Trophoblast cell (in vitro differentiated cells and primary cell): ENCODE data around the gene KRT10.

ENCODE experiments used
- DNase-seq, 2 donors: peaks; one replicate each; pipeline ENCODE4 v3.0.0-alpha.2; 2016
- H2AFZ ChIP-seq: 2 replicates; pipeline ENCODE4 v1.6.1; 2013; ENCODE audit warnings: low read length, moderate library complexity, mild to moderate bottlenecking; ENCODE audit not compliant: insufficient read depth, poor library complexity
- H2AK5ac ChIP-seq: 2 replicates; pipeline ENCODE4 v1.6.1; 2013; ENCODE audit warnings: mild to moderate bottlenecking, low read length
- H2BK120ac ChIP-seq: 2 replicates; pipeline ENCODE4 v1.6.1; 2013; ENCODE audit warnings: low read length, mild to moderate bottlenecking, moderate library complexity; ENCODE audit not compliant: insufficient read depth, poor library complexity
- H2BK12ac ChIP-seq: 2 replicates; pipeline ENCODE4 v1.6.1; 2013; ENCODE audit warnings: mild to moderate bottlenecking, low read length, moderate library complexity
- H2BK5ac ChIP-seq: 2 replicates; pipeline ENCODE4 v1.6.1; 2013; ENCODE audit warnings: low read length, low read depth, moderate library complexity, mild to moderate bottlenecking; ENCODE audit not compliant: poor library complexity
- H3K14ac ChIP-seq: 2 replicates; pipeline ENCODE4 v1.6.1; 2013; ENCODE audit warnings: mild to moderate bottlenecking, low read length
- H3K18ac ChIP-seq: 2 replicates; pipeline ENCODE4 v1.6.1; 2013; ENCODE audit warnings: mild to moderate bottlenecking, low read length
- H3K23ac ChIP-seq: 2 replicates; pipeline ENCODE4 v1.6.1; 2013; ENCODE audit warnings: low read length
- H3K27ac ChIP-seq: 2 replicates; pipeline ENCODE4 v1.5.1; 2013; ENCODE audit warnings: low read depth, mild to moderate bottlenecking, inconsistent platforms, low read length, moderate library complexity
- H3K27me3 ChIP-seq: 2 replicates; pipeline ENCODE4 v1.6.1; 2013; ENCODE audit warnings: inconsistent platforms, mild to moderate bottlenecking, low read length, moderate library complexity; ENCODE audit not compliant: insufficient read depth
- H3K36me3 ChIP-seq, 2 experiments: 1 replicate in 1 of 2; 2 replicates in 1 of 2; pipeline ENCODE4 v1.6.1; 2013; ENCODE audit warnings: low read length in 2 of 2, mild to moderate bottlenecking in 2 of 2, moderate library complexity in 1 of 2; ENCODE audit not compliant: insufficient read depth in 2 of 2, control insufficient read depth in 1 of 2
- H3K4ac ChIP-seq: 2 replicates; pipeline ENCODE4 v1.6.1; 2013; ENCODE audit warnings: low read depth, mild to moderate bottlenecking, low read length, moderate library complexity
- H3K4me1 ChIP-seq, 2 experiments: 1 replicate in 1 of 2; 2 replicates in 1 of 2; pipeline ENCODE4 v1.6.1; 2013; ENCODE audit warnings: low read length in 2 of 2, mild to moderate bottlenecking in 2 of 2, moderate library complexity in 1 of 2; ENCODE audit not compliant: insufficient read depth in 2 of 2, control insufficient read depth in 1 of 2
- H3K4me2 ChIP-seq: 2 replicates; pipeline ENCODE4 v1.6.1; 2013; ENCODE audit warnings: inconsistent platforms, mild to moderate bottlenecking, low read length, moderate library complexity
- H3K4me3 ChIP-seq: 2 replicates; pipeline ENCODE4 v1.5.1; 2013; ENCODE audit warnings: mild to moderate bottlenecking, low read depth, low read length, inconsistent platforms
- H3K79me1 ChIP-seq: one replicate; pipeline ENCODE4 v1.6.1; 2013; ENCODE audit warnings: low read length
- H3K79me2 ChIP-seq: 2 replicates; pipeline ENCODE4 v1.6.1; 2013; ENCODE audit warnings: low read length, mild to moderate bottlenecking; ENCODE audit not compliant: control insufficient read depth, insufficient read depth, poor library complexity
- H3K9ac ChIP-seq: 2 replicates; pipeline ENCODE4 v1.6.1; 2013; ENCODE audit warnings: mild to moderate bottlenecking, low read length
- H3K9me3 ChIP-seq: 2 replicates; pipeline ENCODE4 v1.6.1; 2013; ENCODE audit warnings: low read depth, mild to moderate bottlenecking, control low read depth, inconsistent platforms, low read length; ENCODE audit not compliant: insufficient read depth
- H4K12ac ChIP-seq: 2 replicates; pipeline ENCODE4 v1.6.1; 2013; ENCODE audit warnings: low read depth, mild to moderate bottlenecking, low read length, moderate library complexity
- H4K8ac ChIP-seq: 2 replicates; pipeline ENCODE4 v1.6.1; 2013; ENCODE audit warnings: low read depth, mild to moderate bottlenecking, low read length, moderate library complexity
- H4K91ac ChIP-seq: one replicate; pipeline ENCODE4 v1.6.1; 2013; ENCODE audit warnings: low read depth, mild to moderate bottlenecking, low read length, moderate library complexity
- WGBS: extraction: QIAGEN DNeasy Blood & Tissue Kit; methylation state at CpG from one replicate; pipeline ENCODE4 v1.1.7; 2013; ENCODE audit warnings: missing lambda C conversion rate; ENCODE audit not compliant: insufficient read length, insufficient coverage; ENCODE audit errors: extremely low coverage; 5-methylcytosine and 5-hydroxymethylcytosine counted together

The KRT10 gene

DNA sequence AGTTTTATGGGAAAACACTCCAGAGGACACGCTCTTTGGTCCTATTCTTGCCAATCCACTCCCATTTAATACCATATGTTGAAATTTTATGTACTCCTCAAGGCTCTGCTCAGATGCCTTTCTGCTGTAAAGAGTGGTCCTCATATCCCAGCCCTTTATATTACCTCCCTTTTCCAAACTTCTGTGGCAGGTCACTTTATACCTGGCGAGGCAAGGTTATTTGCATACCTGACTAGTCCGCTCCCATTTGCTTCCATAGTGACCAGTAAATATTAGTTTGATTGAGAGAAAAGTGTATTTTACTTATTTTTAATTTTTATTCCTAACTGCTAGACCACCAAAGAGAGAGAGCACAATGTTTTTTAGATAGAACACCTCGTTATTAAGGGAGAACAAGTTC lies 27.3 kb upstream of the KRT10 start:
- WGBS, result no CpG with 5 or more reads among the region's 4 CpGs
- H3K18ac ChIP-seq, result no peak overlapping the region
- DNase-seq, result peak; percentile 4 to 64
- H2BK120ac ChIP-seq, result no peak overlapping the region
- H3K14ac ChIP-seq, result no peak overlapping the region
- no peaks in the 10 kb centered on the region for H3K9me3 ChIP-seq
- H4K8ac ChIP-seq, result no peak overlapping the region
- no peak overlapping the region for H2AFZ ChIP-seq
- H4K12ac ChIP-seq, result no peak overlapping the region
- no peak overlapping the region for H3K27ac ChIP-seq
- no peak overlapping the region for H3K4me2 ChIP-seq
- no peaks in the 10 kb centered on the region for H3K79me1 ChIP-seq
- no peaks in the 10 kb centered on the region for H3K27me3 ChIP-seq
- no peak overlapping the region for H4K91ac ChIP-seq
- no peak overlapping the region for H2BK12ac ChIP-seq
- H3K9ac ChIP-seq, result no peak overlapping the region
- H3K4ac ChIP-seq, result no peak overlapping the region
- no peak overlapping the region for H2BK5ac ChIP-seq
- no peaks in the 10 kb centered on the region for H3K36me3 ChIP-seq
- H2AK5ac ChIP-seq, result no peak overlapping the region
- H3K79me2 ChIP-seq, result no peaks in the 10 kb centered on the region
- no peak overlapping the region for H3K4me3 ChIP-seq
- peaks cover 5% of the 10 kb centered on the region in 2 experiments for H3K4me1 ChIP-seq
- no peak overlapping the region for H3K23ac ChIP-seq

DNA sequence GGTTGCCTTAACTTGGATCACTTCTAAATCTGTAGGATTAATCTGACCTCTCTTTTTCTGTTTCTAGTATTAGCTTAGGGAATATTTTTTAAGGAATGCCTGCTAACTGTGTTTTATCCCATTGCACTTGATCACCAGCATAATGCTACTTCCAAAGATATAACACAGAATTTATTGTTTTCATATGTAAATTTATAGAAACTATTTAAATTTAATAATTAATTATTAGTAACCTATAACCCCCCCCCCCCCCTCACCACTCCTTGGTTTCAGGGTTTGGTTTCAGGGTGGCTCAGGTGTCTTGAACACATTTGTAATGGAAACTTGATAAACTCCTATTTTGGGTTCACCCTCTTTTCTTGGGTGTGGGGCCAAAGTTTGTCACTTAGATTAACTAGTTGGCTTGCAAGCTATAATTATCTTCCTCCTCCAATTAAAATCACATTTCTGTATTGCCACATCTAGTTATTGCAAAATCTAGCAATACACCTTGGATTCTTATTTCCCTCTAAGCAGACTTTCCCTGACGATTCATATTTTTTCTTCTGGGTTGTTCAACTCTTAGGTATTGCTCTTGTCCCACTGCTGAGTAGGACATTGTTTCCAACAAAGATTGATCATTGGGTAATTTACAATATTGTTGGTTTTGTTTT lies 26.3 kb upstream of the KRT10 start:
- no peak overlapping the region for H2BK5ac ChIP-seq
- no peak overlapping the region for H3K27ac ChIP-seq
- H3K9ac ChIP-seq, result no peak overlapping the region
- H4K12ac ChIP-seq, result no peak overlapping the region
- no peak overlapping the region for H2AFZ ChIP-seq
- no peak overlapping the region for H4K91ac ChIP-seq
- H3K9me3 ChIP-seq, result no peaks in the 10 kb centered on the region
- H3K18ac ChIP-seq, result no peak overlapping the region
- no peak overlapping the region for H2AK5ac ChIP-seq
- DNase-seq, result peak in 1 of 2 donors; percentile 14
- no peaks in the 10 kb centered on the region for H3K27me3 ChIP-seq
- WGBS, result no CpG with 5 or more reads among the region's 1 CpG
- no peak overlapping the region for H2BK12ac ChIP-seq
- H3K79me1 ChIP-seq, result no peaks in the 10 kb centered on the region
- H3K23ac ChIP-seq, result no peak overlapping the region
- H3K4me2 ChIP-seq, result no peak overlapping the region
- H3K79me2 ChIP-seq, result no peaks in the 10 kb centered on the region
- no peak overlapping the region for H3K4me3 ChIP-seq
- peaks cover 4% of the 10 kb centered on the region in 2 experiments for H3K4me1 ChIP-seq
- no peak overlapping the region for H2BK120ac ChIP-seq
- H4K8ac ChIP-seq, result no peak overlapping the region
- no peak overlapping the region for H3K14ac ChIP-seq
- no peak overlapping the region for H3K4ac ChIP-seq
- H3K36me3 ChIP-seq, result no peaks in the 10 kb centered on the region

- Histone ChIP-seq H2BK120ac (no peak overlapping the region), H3K14ac (no peak overlapping the region)
Measured at GRCh38 chr17:40846515-40847144, 24.2 kb upstream of the KRT10 start.

GRCh38 chr17:40844671-40845107 lies 22.3 kb upstream of the KRT10 start:
- H2BK120ac ChIP-seq, result no peak overlapping the region
- no peaks in the 10 kb centered on the region for H3K27me3 ChIP-seq
- no peak overlapping the region for H4K12ac ChIP-seq
- no peaks in the 10 kb centered on the region for H3K9me3 ChIP-seq
- H3K9ac ChIP-seq, result no peak overlapping the region
- H3K27ac ChIP-seq, result no peak overlapping the region
- H2BK5ac ChIP-seq, result no peak overlapping the region
- no peaks in the 10 kb centered on the region for H3K4me1 ChIP-seq
- H2AFZ ChIP-seq, result no peak overlapping the region
- DNase-seq, result no peak
- no peak overlapping the region for H2BK12ac ChIP-seq
- no peak overlapping the region for H4K8ac ChIP-seq
- no peak overlapping the region for H3K23ac ChIP-seq
- H3K79me1 ChIP-seq, result no peaks in the 10 kb centered on the region
- WGBS, result no CpG with 5 or more reads among the region's 4 CpGs
- H4K91ac ChIP-seq, result no peak overlapping the region
- H3K79me2 ChIP-seq, result no peaks in the 10 kb centered on the region
- H3K4me2 ChIP-seq, result no peak overlapping the region
- no peak overlapping the region for H3K18ac ChIP-seq
- no peak overlapping the region for H3K14ac ChIP-seq
- no peak overlapping the region for H3K4me3 ChIP-seq
- no peak overlapping the region for H2AK5ac ChIP-seq
- H3K36me3 ChIP-seq, result no peaks in the 10 kb centered on the region
- H3K4ac ChIP-seq, result no peak overlapping the region

More at GRCh38 chr17:40846515-40847144, 24.2 kb upstream of the KRT10 start:
- no peaks in the 10 kb centered on the region for H3K27me3 ChIP-seq
- no peak overlapping the region for H2AFZ ChIP-seq
- no peak overlapping the region for H2AK5ac ChIP-seq
- H3K4ac ChIP-seq, result no peak overlapping the region
- no peaks in the 10 kb centered on the region for H3K79me1 ChIP-seq
- no peak overlapping the region for H3K9ac ChIP-seq
- H3K4me1 ChIP-seq, result no peaks in the 10 kb centered on the region
- H4K12ac ChIP-seq, result no peak overlapping the region
- H3K27ac ChIP-seq, result no peak overlapping the region
- WGBS, result no CpG with 5 or more reads among the region's 1 CpG
- H3K18ac ChIP-seq, result no peak overlapping the region
- no peak overlapping the region for H2BK5ac ChIP-seq
- no peaks in the 10 kb centered on the region for H3K79me2 ChIP-seq
- no peak overlapping the region for H4K91ac ChIP-seq
- H2BK12ac ChIP-seq, result no peak overlapping the region
- DNase-seq, result no peak
- no peaks in the 10 kb centered on the region for H3K36me3 ChIP-seq
- no peaks in the 10 kb centered on the region for H3K9me3 ChIP-seq
- H3K23ac ChIP-seq, result no peak overlapping the region
- no peak overlapping the region for H3K4me2 ChIP-seq
- H3K4me3 ChIP-seq, result no peak overlapping the region
- H4K8ac ChIP-seq, result no peak overlapping the region
